BJ (cell line): ENCODE data around the gene CDH11. TPM values are rescaled to one million over a fixed set of nuclear protein-coding genes. Genes with fewer than 3 reads are reported as not detected.

Source experiments
- CTCF ChIA-PET: fragments of 350-600 bp; formaldehyde crosslinking; extraction: SDS; loops from one replicate; lab custom pipeline; 2021; ENCODE audit warnings: antibody characterized with exemption, inconsistent platforms; lab: Yijun Ruan, JAX
- POLR2A ChIA-PET: fragments of 300-600 bp; sonication (Branson Sonifier 250); formaldehyde crosslinking; extraction: SDS; loops from one replicate; lab custom pipeline; 2021; ENCODE audit warnings: antibody characterized with exemption; lab: Charles Lee
- DNase-seq: peaks from one replicate; pipeline ENCODE4 v3.0.0-alpha.2; 2011; ENCODE audit warnings: low read depth
- H3K27me3 ChIP-seq: 2 replicates; pipeline ENCODE4 v1.6.0; 2011; ENCODE audit warnings: low read length; ENCODE audit not compliant: control insufficient read depth, insufficient read depth
- H3K36me3 ChIP-seq: 2 replicates; pipeline ENCODE4 v1.5.1; 2011; ENCODE audit warnings: low read length; ENCODE audit not compliant: control insufficient read depth, insufficient read depth
- H3K4me3 ChIP-seq: 2 replicates; pipeline ENCODE4 v1.5.1; 2011; ENCODE audit warnings: low read depth, mild to moderate bottlenecking, control low read depth, low read length
- CTCF ChIP-seq: IDR thresholded peaks from 2 replicates; pipeline ENCODE4 v1.5.1; 2011; ENCODE audit warnings: low read depth, mild to moderate bottlenecking, control low read depth, inconsistent platforms, low read length, moderate library complexity; ENCODE audit not compliant: insufficient read depth
- polyA plus RNA-seq: library from polyadenylated mRNA; depleted of rRNA; stranded (reverse); fragments of >200 nt; gene quantifications from 2 replicates; pipeline ENCODE4 v1.2.3, GENCODE V29; 2011

The CDH11 gene
- polyA plus RNA-seq, 1 experiment = 589 TPM

- Histone ChIP-seq H3K27me3 (no peaks in the 10 kb centered on the region), H3K36me3 (peaks cover 14% of the 10 kb centered on the region), H3K4me3 (no peak overlapping the region)
- ChIA-PET CTCF (no interaction called here), POLR2A (interaction anchor here (1.1 kb wide), 1 partner anchor 9 kb away, joined by 4 read pairs; no protein-coding TSS in a partner anchor)
- no peak for TF ChIP-seq CTCF
- no peak for DNase-seq
Observed at GRCh38 chr16:65049679-65050078, 72.2 kb downstream of the CDH11 start.

DNA sequence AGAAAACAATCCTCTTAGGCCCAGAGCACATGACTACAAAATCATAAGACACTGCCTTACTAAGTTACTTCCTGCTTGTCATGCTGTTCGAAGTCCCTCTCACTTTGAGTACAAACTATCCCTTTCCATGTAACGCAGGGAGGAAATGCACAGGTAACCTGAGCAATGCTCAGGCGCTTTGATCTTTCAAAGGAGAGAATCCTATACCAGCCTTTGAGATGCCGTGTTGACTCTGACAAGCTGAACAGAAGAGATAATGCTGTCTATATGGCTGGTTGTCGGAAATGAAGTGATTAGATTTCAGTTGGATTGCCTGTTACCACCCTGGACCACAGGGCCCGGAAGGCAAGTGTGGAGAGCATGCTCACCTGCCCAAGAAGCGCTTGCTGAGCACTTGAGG, 75.9 kb downstream of the CDH11 start:
- no peak for DNase-seq
- ChIA-PET CTCF (no interaction called here), POLR2A (no interaction called here)
- TF ChIP-seq CTCF = no peak
- H3K36me3 ChIP-seq = peaks cover 21% of the 10 kb centered on the region
- H3K27me3 ChIP-seq = no peaks in the 10 kb centered on the region
- no peak overlapping the region for H3K4me3 ChIP-seq

- Histone ChIP-seq H3K36me3 (peaks cover 20% of the 10 kb centered on the region), H3K4me3 (no peak overlapping the region), H3K27me3 (no peaks in the 10 kb centered on the region)
- POLR2A ChIA-PET = no interaction called here
- TF ChIP-seq CTCF = no peak
- DNase-seq = peak; percentile 62
- CTCF ChIA-PET = interaction anchor here (0.5 kb wide), 1 partner anchor 1438 kb away, joined by 4 read pairs; no protein-coding TSS in a partner anchor
Observed at GRCh38 chr16:65044873-65045272, 77.0 kb downstream of the CDH11 start.

GRCh38 chr16:65044026-65044425, 77.8 kb downstream of the CDH11 start:
- POLR2A ChIA-PET = no interaction called here
- Histone ChIP-seq H3K27me3 (no peaks in the 10 kb centered on the region), H3K36me3 (peaks cover 17% of the 10 kb centered on the region), H3K4me3 (no peak overlapping the region)
- CTCF ChIA-PET = no interaction called here
- TF ChIP-seq CTCF = no peak
- DNase-seq = no peak

- peaks cover 17% of the 10 kb centered on the region for H3K36me3 ChIP-seq
- no peak overlapping the region for H3K4me3 ChIP-seq
- ChIA-PET CTCF (no interaction called here), POLR2A (no interaction called here)
- no peaks in the 10 kb centered on the region for H3K27me3 ChIP-seq
- no peak for DNase-seq
- no peak for TF ChIP-seq CTCF
Observed at GRCh38 chr16:65042438-65043365, 79.2 kb downstream of the CDH11 start.
